DND-41 (cell line): ENCODE results near the gene EYS.

Experiments
- ATAC-seq: fragments of 200-7000 bp; cut with Tn5 transposase; 3 replicates; pipeline ENCODE4 v1.9.1; 2021; ENCODE audit warnings: low read depth; ENCODE audit not compliant: insufficient read depth
- DNase-seq: peaks from one replicate; pipeline ENCODE4 v3.0.0-alpha.2; 2020
- H2AFZ ChIP-seq: 2 replicates; pipeline ENCODE4 v1.6.0; 2012; ENCODE audit warnings: low read depth, low read length
- H3K27ac ChIP-seq: 2 replicates; pipeline ENCODE4 v1.5.1; 2012; ENCODE audit warnings: low read length, inconsistent platforms
- H3K27me3 ChIP-seq: fragments of 200-600 bp; sonication (generic); 2 replicates; pipeline ENCODE4 v1.6.0; 2012; ENCODE audit warnings: low read length, mild to moderate bottlenecking, inconsistent platforms; ENCODE audit not compliant: insufficient read depth, poor library complexity
- H3K36me3 ChIP-seq: 2 replicates; pipeline ENCODE4 v1.5.1; 2012; ENCODE audit warnings: low read length, inconsistent platforms; ENCODE audit not compliant: insufficient read depth
- H3K4me1 ChIP-seq: 2 replicates; pipeline ENCODE4 v1.5.1; 2012; ENCODE audit warnings: mild to moderate bottlenecking, low read length; ENCODE audit not compliant: insufficient read depth
- H3K4me2 ChIP-seq: 2 replicates; pipeline ENCODE4 v1.6.0; 2012; ENCODE audit warnings: mild to moderate bottlenecking, moderate library complexity, low read length, inconsistent platforms; ENCODE audit not compliant: insufficient read depth
- H3K4me3 ChIP-seq, 2 experiments: fragments of 200-600 bp in 1 of 2; shearing (Covaris generic) in 1 of 2; 2 replicates each; pipeline ENCODE4 v1.5.1; 2012 to 2016; ENCODE audit warnings: inconsistent platforms in 2 of 2, low read length in 2 of 2, mild to moderate bottlenecking in 2 of 2, low read depth in 1 of 2, moderate library complexity in 1 of 2
- H3K79me2 ChIP-seq: 2 replicates; pipeline ENCODE4 v1.6.0; 2012; ENCODE audit warnings: low read length, inconsistent platforms; ENCODE audit not compliant: insufficient read depth
- H3K9ac ChIP-seq: 2 replicates; pipeline ENCODE4 v1.6.0; 2012; ENCODE audit warnings: low read depth, mild to moderate bottlenecking, inconsistent platforms, low read length, moderate library complexity
- H3K9me3 ChIP-seq: 2 replicates; pipeline ENCODE4 v1.5.1; 2012; ENCODE audit warnings: low read length, moderate library complexity, mild to moderate bottlenecking, inconsistent platforms; ENCODE audit not compliant: insufficient read depth, severe bottlenecking
- H4K20me1 ChIP-seq: 2 replicates; pipeline ENCODE4 v1.6.0; 2012; ENCODE audit warnings: low read length; ENCODE audit not compliant: insufficient read depth
- EZH2 ChIP-seq: IDR thresholded peaks from 3 replicates; pipeline ENCODE4 v1.6.1; 2012; ENCODE audit warnings: borderline replicate concordance, low read depth, mild to moderate bottlenecking, moderate library complexity, low read length, inconsistent platforms; ENCODE audit not compliant: severe bottlenecking
- TF ChIP-seq, protein P1 (sequence below): IDR thresholded peaks from 2 replicates; pipeline ENCODE4 v1.5.1; 2012; ENCODE audit warnings: borderline replicate concordance, low read length, moderate library complexity, mild to moderate bottlenecking; ENCODE audit not compliant: poor library complexity, severe bottlenecking; ENCODE audit errors: extremely low read depth

The EYS gene

DNA sequence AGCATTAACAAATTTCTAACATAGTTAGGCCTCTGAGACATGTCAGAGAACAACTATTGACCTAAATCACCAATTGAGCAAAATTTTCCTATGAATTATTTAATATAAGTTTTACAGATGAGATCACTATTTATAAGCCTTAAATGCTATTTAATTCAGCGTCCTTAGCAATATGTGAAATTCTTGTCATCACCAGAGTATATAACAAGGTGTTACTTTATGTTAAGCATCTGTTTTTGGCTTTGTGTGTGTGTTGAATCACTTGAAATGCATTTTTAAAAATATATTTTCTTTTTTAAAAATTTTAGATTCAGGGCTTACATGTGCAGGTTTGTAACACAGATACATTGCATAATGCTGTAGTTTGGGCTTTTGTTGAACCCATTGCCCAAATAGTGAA is 794.1 kb downstream of the EYS start:
- Histone ChIP-seq H3K4me1 (no peaks in the 10 kb centered on the region), H3K4me2 (no peak overlapping the region), H3K4me3 (no peak overlapping the region), H3K36me3 (no peaks in the 10 kb centered on the region), H3K27ac (no peak overlapping the region), H3K27me3 (no peaks in the 10 kb centered on the region), H4K20me1 (no peaks in the 10 kb centered on the region), H2AFZ (no peak overlapping the region), H3K9me3 (no peaks in the 10 kb centered on the region), H3K79me2 (no peaks in the 10 kb centered on the region), H3K9ac (no peak overlapping the region)
- ATAC-seq (no peak), DNase-seq (no peak)
- TF ChIP-seq, protein P1, sequence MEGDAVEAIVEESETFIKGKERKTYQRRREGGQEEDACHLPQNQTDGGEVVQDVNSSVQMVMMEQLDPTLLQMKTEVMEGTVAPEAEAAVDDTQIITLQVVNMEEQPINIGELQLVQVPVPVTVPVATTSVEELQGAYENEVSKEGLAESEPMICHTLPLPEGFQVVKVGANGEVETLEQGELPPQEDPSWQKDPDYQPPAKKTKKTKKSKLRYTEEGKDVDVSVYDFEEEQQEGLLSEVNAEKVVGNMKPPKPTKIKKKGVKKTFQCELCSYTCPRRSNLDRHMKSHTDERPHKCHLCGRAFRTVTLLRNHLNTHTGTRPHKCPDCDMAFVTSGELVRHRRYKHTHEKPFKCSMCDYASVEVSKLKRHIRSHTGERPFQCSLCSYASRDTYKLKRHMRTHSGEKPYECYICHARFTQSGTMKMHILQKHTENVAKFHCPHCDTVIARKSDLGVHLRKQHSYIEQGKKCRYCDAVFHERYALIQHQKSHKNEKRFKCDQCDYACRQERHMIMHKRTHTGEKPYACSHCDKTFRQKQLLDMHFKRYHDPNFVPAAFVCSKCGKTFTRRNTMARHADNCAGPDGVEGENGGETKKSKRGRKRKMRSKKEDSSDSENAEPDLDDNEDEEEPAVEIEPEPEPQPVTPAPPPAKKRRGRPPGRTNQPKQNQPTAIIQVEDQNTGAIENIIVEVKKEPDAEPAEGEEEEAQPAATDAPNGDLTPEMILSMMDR = no peak
- TF ChIP-seq EZH2 = no peak

DNA sequence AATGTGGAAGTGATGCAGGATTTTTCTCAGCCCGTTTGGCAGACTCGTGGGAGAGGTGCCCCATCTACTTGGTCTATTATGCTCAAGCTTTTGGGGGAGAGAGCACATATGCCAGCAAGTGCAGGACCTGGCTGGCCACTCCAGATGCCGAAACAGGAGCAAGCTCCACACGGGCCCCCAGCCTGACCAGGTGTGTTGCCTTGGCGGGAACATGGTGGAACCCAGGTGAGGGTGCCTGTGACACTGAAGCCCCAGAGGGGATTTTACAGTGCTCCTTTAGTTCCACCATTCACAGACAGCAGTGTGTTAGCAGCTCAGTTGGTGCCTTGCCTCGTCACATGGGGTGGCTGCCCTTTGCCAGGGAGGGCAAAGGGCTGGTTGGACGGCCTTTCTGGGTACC is 798.9 kb downstream of the EYS start:
- no peak overlapping the region for H2AFZ ChIP-seq
- DNase-seq (no peak), ATAC-seq (no peak)
- no peaks in the 10 kb centered on the region for H4K20me1 ChIP-seq
- no peaks in the 10 kb centered on the region for H3K36me3 ChIP-seq
- no peaks in the 10 kb centered on the region for H3K9me3 ChIP-seq
- no peak for TF ChIP-seq EZH2
- TF ChIP-seq, protein P1 = no peak
- no peak overlapping the region for H3K27ac ChIP-seq
- no peak overlapping the region for H3K4me2 ChIP-seq
- no peak overlapping the region for H3K4me3 ChIP-seq
- H3K4me1 ChIP-seq = no peaks in the 10 kb centered on the region
- no peaks in the 10 kb centered on the region for H3K79me2 ChIP-seq
- H3K9ac ChIP-seq = no peak overlapping the region
- no peaks in the 10 kb centered on the region for H3K27me3 ChIP-seq

DNA sequence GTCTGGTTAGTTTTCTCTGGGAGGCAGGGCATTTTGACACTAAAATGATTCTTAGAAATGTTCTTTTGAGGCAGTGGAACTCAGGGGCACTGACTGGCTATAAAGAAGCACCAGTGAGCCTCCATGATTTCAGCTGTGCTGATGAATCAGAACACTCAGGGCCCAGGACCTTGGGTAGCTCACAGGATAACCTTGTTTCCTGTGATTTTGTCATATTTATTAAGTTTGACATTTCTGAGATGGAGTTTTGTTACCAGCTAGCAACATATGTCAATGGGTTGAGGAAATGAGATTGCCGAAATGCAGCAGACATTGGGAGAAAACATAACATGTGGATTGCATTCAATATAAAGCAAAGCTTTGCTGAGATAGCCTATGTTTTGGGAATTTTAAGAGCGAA is 802.4 kb downstream of the EYS start:
- no peaks in the 10 kb centered on the region for H3K36me3 ChIP-seq
- DNase-seq = no peak
- no peaks in the 10 kb centered on the region for H3K27me3 ChIP-seq
- H3K4me2 ChIP-seq = no peak overlapping the region
- H3K27ac ChIP-seq = no peak overlapping the region
- no peak overlapping the region for H3K4me3 ChIP-seq
- no peak overlapping the region for H3K9ac ChIP-seq
- no peaks in the 10 kb centered on the region for H3K4me1 ChIP-seq
- H2AFZ ChIP-seq = no peak overlapping the region
- H3K9me3 ChIP-seq = no peaks in the 10 kb centered on the region
- H4K20me1 ChIP-seq = no peaks in the 10 kb centered on the region
- no peak for ATAC-seq
- no peaks in the 10 kb centered on the region for H3K79me2 ChIP-seq
- TF ChIP-seq, protein P1 = no peak
- TF ChIP-seq EZH2 = no peak

DNA sequence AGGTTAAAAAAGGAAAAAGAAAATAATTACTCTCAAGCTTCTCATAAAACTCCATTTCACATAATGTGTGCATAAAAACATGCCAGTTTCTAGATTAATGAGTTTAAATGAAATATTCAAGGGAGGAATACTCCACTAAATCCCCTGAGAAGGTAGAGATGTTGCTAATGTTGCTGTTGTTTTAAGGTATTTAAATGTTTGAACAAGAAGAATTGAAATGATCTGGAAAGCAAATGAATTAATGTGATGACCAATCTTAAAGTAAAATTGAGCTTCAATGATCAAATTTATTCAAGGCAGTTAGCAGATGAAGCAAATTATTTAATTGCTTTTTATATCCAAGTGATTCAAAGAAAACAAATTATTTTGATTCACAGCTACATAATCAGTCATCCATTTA is 804.4 kb downstream of the EYS start:
- H2AFZ ChIP-seq = no peak overlapping the region
- DNase-seq = no peak
- no peak overlapping the region for H3K9ac ChIP-seq

More for the DNA sequence above, 804.4 kb downstream of the EYS start:
- H3K4me3 ChIP-seq = no peak overlapping the region
- no peaks in the 10 kb centered on the region for H3K9me3 ChIP-seq
- H3K27me3 ChIP-seq = no peaks in the 10 kb centered on the region
- TF ChIP-seq, protein P1 = no peak
- ATAC-seq = no peak
- H3K79me2 ChIP-seq = no peaks in the 10 kb centered on the region
- no peaks in the 10 kb centered on the region for H3K36me3 ChIP-seq
- no peak overlapping the region for H3K4me2 ChIP-seq
- no peaks in the 10 kb centered on the region for H3K4me1 ChIP-seq
- no peak overlapping the region for H3K27ac ChIP-seq
- H4K20me1 ChIP-seq = no peaks in the 10 kb centered on the region
